HCT116 (cell line): ENCODE results near the gene COL7A1. TPM values are rescaled to one million over a fixed set of nuclear protein-coding genes. Genes with fewer than 3 reads are reported as not detected.

ENCODE experiments used
- ATAC-seq: fragments of 200-7000 bp; cut with Tn5 transposase; 2 replicates; pipeline ENCODE4 v1.9.1; 2020; ENCODE audit warnings: mild to moderate bottlenecking, moderate library complexity
- BruUV-seq: library from RNA; stranded (reverse); fragments of 400-500 nt; replicated peaks from 2 replicates; lab custom pipeline; 2021; lab: Mats Ljungman, UMichigan
- CTCF ChIA-PET: fragments of 300-600 bp; sonication (Branson Sonifier 250); formaldehyde crosslinking; loops from one replicate; lab custom pipeline; 2021; ENCODE audit warnings: antibody characterized with exemption; lab: Charles Lee
- POLR2A ChIA-PET: fragments of 300-600, 350-600 bp; sonication (Branson Sonifier 250); formaldehyde crosslinking; loops from one replicate; lab custom pipeline; 2021; ENCODE audit warnings: antibody characterized with exemption; lab: Charles Lee
- RAD21 ChIA-PET, 2 experiments: fragments of 300-600 bp; sonication (Branson Sonifier 250); formaldehyde crosslinking; loops; one replicate each; lab custom pipeline; 2023; ENCODE audit warnings: low total read pairs in 2 of 2; ENCODE audit not compliant: uncharacterized antibody in 2 of 2, unreplicated experiment in 2 of 2, low non-redundant PET in 1 of 2; lab: Charles Lee
- DNase-seq: peaks from one replicate; pipeline ENCODE4 v3.0.0-alpha.2; 2010; ENCODE audit warnings: low read depth, low spot score
- H2AFZ ChIP-seq: fragments of 200-600 bp; shearing (Covaris generic), sonication (generic); 2 replicates; pipeline ENCODE4 v1.6.1; 2017; ENCODE audit warnings: low read depth, mixed run types, mixed read lengths, antibody characterized with exemption, low read length; ENCODE audit not compliant: poor library complexity, severe bottlenecking
- H3K27ac ChIP-seq: 2 replicates; pipeline ENCODE4 v1.5.1; 2012; ENCODE audit warnings: low read depth, low read length
- H3K27me3 ChIP-seq: fragments of 200-600 bp; sonication (generic); 2 replicates; pipeline ENCODE4 v1.6.1; 2016; ENCODE audit warnings: mixed run types, low read length, mixed read lengths; ENCODE audit not compliant: insufficient read depth
- H3K36me3 ChIP-seq, 2 experiments: fragments of 200-500 bp in 1 of 2; fragments of 200-600 bp in 1 of 2; sonication (Bioruptor generic) in 1 of 2; sonication (generic) in 1 of 2; 2 replicates each; pipeline versions ENCODE4 v1.5.1 to v1.6.1; 2014 to 2016; ENCODE audit warnings: low read length in 2 of 2, inconsistent platforms in 1 of 2, mixed read lengths in 1 of 2, mixed run types in 1 of 2; ENCODE audit not compliant: insufficient read depth in 2 of 2, control insufficient read depth in 1 of 2
- H3K4me1 ChIP-seq, 2 experiments: fragments of 200-600 bp in 1 of 2; sonication (generic) in 1 of 2; 2 replicates each; pipeline versions ENCODE4 v1.5.1 to v1.6.1; 2012 to 2017; ENCODE audit warnings: low read length in 2 of 2, inconsistent platforms in 1 of 2, mild to moderate bottlenecking in 1 of 2, mixed read lengths in 1 of 2, mixed run types in 1 of 2, moderate library complexity in 1 of 2; ENCODE audit not compliant: insufficient read depth in 2 of 2, control insufficient read depth in 1 of 2
- H3K4me2 ChIP-seq: fragments of 200-600 bp; sonication (generic); 2 replicates; pipeline ENCODE4 v1.6.1; 2017; ENCODE audit warnings: mixed run types, low read length, mixed read lengths
- H3K4me3 ChIP-seq, 2 experiments: fragments of 200-600 bp in 1 of 2; sonication (generic) in 1 of 2; replicated peaks in 1 of 2; 2 replicates each; pipeline ENCODE4 v1.5.1; 2011 to 2016; ENCODE audit warnings: low read length in 2 of 2, control low read depth in 1 of 2, low read depth in 1 of 2, mild to moderate bottlenecking in 1 of 2, mixed read lengths in 1 of 2, mixed run types in 1 of 2
- H3K79me2 ChIP-seq: fragments of 200-600 bp; sonication (generic); 2 replicates; pipeline ENCODE4 v1.6.1; 2017; ENCODE audit warnings: mild to moderate bottlenecking, mixed run types, low read length, moderate library complexity, mixed read lengths; ENCODE audit not compliant: insufficient read depth
- H3K9ac ChIP-seq: fragments of 200-600 bp; sonication (generic); 2 replicates; pipeline ENCODE4 v1.6.1; 2016; ENCODE audit warnings: low read length, mixed read lengths
- H3K9me2 ChIP-seq: fragments of 200-600 bp; sonication (generic), shearing (Covaris generic); 2 replicates; pipeline ENCODE4 v1.6.1; 2017; ENCODE audit warnings: mixed run types, mild to moderate bottlenecking, moderate library complexity; ENCODE audit not compliant: insufficient read depth
- H3K9me3 ChIP-seq, 2 experiments: fragments of 200-500 bp in 1 of 2; fragments of 200-600 bp in 1 of 2; sonication (Bioruptor generic) in 1 of 2; sonication (generic) in 1 of 2; 2 replicates each; pipeline ENCODE4 v1.6.1; 2014 to 2017; ENCODE audit warnings: low read length in 2 of 2, mixed read lengths in 2 of 2, inconsistent platforms in 1 of 2, low read depth in 1 of 2, mild to moderate bottlenecking in 1 of 2, mixed run types in 1 of 2, moderate library complexity in 1 of 2; ENCODE audit not compliant: control insufficient read depth in 1 of 2, insufficient read depth in 1 of 2
- H4K20me1 ChIP-seq: fragments of 200-600 bp; sonication (generic), shearing (Covaris generic); 2 replicates; pipeline ENCODE4 v1.6.1; 2017; ENCODE audit warnings: mixed run types, mild to moderate bottlenecking, moderate library complexity; ENCODE audit not compliant: insufficient read depth
- ATF3 ChIP-seq: IDR thresholded peaks from 2 replicates; pipeline ENCODE4 v1.6.1; 2012
- CBX3 ChIP-seq: IDR thresholded peaks from 2 replicates; pipeline ENCODE4 v1.6.1; 2012; ENCODE audit warnings: low read depth
- CEBPB ChIP-seq: IDR thresholded peaks from 2 replicates; pipeline ENCODE4 v1.6.1; 2012; ENCODE audit warnings: low read depth
- CTCF ChIP-seq, 3 experiments: fragments of 200-600 bp in 1 of 3; sonication (generic) in 1 of 3; IDR thresholded peaks in 2 of 3; conservative IDR thresholded peaks in 1 of 3; 2 replicates each; pipeline ENCODE4 v1.5.1; 2012 to 2017; ENCODE audit warnings: low read depth in 2 of 3, low read length in 2 of 3, antibody characterized with exemption in 1 of 3, borderline replicate concordance in 1 of 3, control low read depth in 1 of 3, mild to moderate bottlenecking in 1 of 3, mixed read lengths in 1 of 3, mixed run types in 1 of 3, moderate library complexity in 1 of 3; ENCODE audit not compliant: insufficient read depth in 1 of 3
- EGR1 ChIP-seq: IDR thresholded peaks from 2 replicates; pipeline ENCODE4 v1.6.1; 2012; ENCODE audit warnings: low read depth
- ELF1 ChIP-seq: IDR thresholded peaks from 2 replicates; pipeline ENCODE4 v1.6.1; 2012; ENCODE audit warnings: low read depth, borderline replicate concordance
- EZH2 ChIP-seq: fragments of 200-600 bp; sonication (generic); IDR thresholded peaks from 2 replicates; pipeline ENCODE4 v1.6.1; 2017; ENCODE audit warnings: antibody characterized with exemption, mixed run types
- EZH2phosphoT487 ChIP-seq: fragments of 200-600 bp; IDR thresholded peaks from 2 replicates; pipeline ENCODE4 v1.6.1; 2018; ENCODE audit warnings: antibody characterized with exemption, borderline replicate concordance
- JUND ChIP-seq: IDR thresholded peaks from 2 replicates; pipeline ENCODE4 v1.6.1; 2012
- MAX ChIP-seq: IDR thresholded peaks from 2 replicates; pipeline ENCODE4 v1.6.1; 2012
- POLR2A ChIP-seq: IDR thresholded peaks from 2 replicates; pipeline ENCODE4 v1.7.0; 2011; ENCODE audit warnings: borderline replicate concordance; ENCODE audit not compliant: insufficient read depth, insufficient read length; ENCODE audit errors: extremely low read depth
- REST ChIP-seq: IDR thresholded peaks from 2 replicates; pipeline ENCODE4 v1.6.1; 2012; ENCODE audit warnings: low read depth
- SIN3A ChIP-seq: IDR thresholded peaks from 2 replicates; pipeline ENCODE4 v1.6.1; 2012; ENCODE audit warnings: low read depth
- SRF ChIP-seq: IDR thresholded peaks from 2 replicates; pipeline ENCODE4 v1.6.1; 2012; ENCODE audit warnings: low read depth
- TCF7L2 ChIP-seq: IDR thresholded peaks from 2 replicates; pipeline ENCODE4 v1.7.0; 2011; ENCODE audit warnings: borderline replicate concordance, inconsistent platforms; ENCODE audit not compliant: insufficient read depth, insufficient read length; ENCODE audit errors: extremely low read depth
- YY1 ChIP-seq: IDR thresholded peaks from 2 replicates; pipeline ENCODE4 v1.6.1; 2011; ENCODE audit warnings: low read length, low read depth, moderate library complexity, mild to moderate bottlenecking; ENCODE audit not compliant: insufficient replicate concordance; ENCODE audit errors: extremely low read depth
- ZBTB33 ChIP-seq: IDR thresholded peaks from 2 replicates; pipeline ENCODE4 v1.6.1; 2011; ENCODE audit warnings: mild to moderate bottlenecking, low read length, moderate library complexity; ENCODE audit not compliant: insufficient replicate concordance; ENCODE audit errors: extremely low read depth
- ZFX ChIP-seq: fragments of 450-650 bp; IDR thresholded peaks from 2 replicates; pipeline ENCODE4 v1.6.1; 2017
- intact Hi-C: fragments of 100-400 bp; cut with micrococcal nuclease; formaldehyde crosslinking; loops from 2 replicates; pipeline ENCODE4 v1.10.0; 2022
- total RNA-seq: library from RNA; stranded (reverse); gene quantifications from one replicate; pipeline ENCODE4 v1.2.1, GENCODE V29; 2021; ENCODE audit not compliant: unreplicated experiment

COL7A1 gene
- total RNA-seq, 1 experiment from 2014 or later = 11.4 TPM

GRCh38 chr3:48535578-48535977 is 59.6 kb downstream of the COL7A1 start:
- H3K4me3 ChIP-seq = no peak overlapping the region
- peaks cover 4 to 27% of the 10 kb centered on the region in 2 experiments; a peak in 3 of 4 replicates for H3K36me3 ChIP-seq
- ATAC-seq = no peak
- POLR2A ChIA-PET = no interaction called here
- H3K9me2 ChIP-seq = no peaks in the 10 kb centered on the region
- H3K27ac ChIP-seq = no peak overlapping the region
- no peaks in the 10 kb centered on the region for H3K79me2 ChIP-seq
- CTCF ChIA-PET = no interaction called here
- TF ChIP-seq JUND = no peak
- TF ChIP-seq POLR2A = no peak
- TF ChIP-seq ELF1 = no peak
- no peak for TF ChIP-seq YY1
- TF ChIP-seq ATF3 = no peak
- no peak for TF ChIP-seq EZH2phosphoT487
- TF ChIP-seq ZBTB33 = no peak
- no peak for TF ChIP-seq MAX
- TF ChIP-seq EGR1 = no peak
- TF ChIP-seq ZFX = no peak
- TF ChIP-seq TCF7L2 = no peak
- TF ChIP-seq CBX3 = no peak
- TF ChIP-seq EZH2 = no peak
- no peak for TF ChIP-seq SIN3A
- TF ChIP-seq SRF = no peak
- no peak for TF ChIP-seq CEBPB
- no peak for TF ChIP-seq REST
- TF ChIP-seq CTCF (IDR thresholded peaks at IDR 0.05 in 2 of 3, conservative IDR thresholded peaks at IDR 0.05 in 1 of 3; ENCODE audit: borderline replicate concordance in 1 of 3, insufficient read depth in 1 of 3, low read depth in 2 of 3, low read length in 2 of 3) = no peak
- TF ChIP-seq, all 23 proteins: peak for 0
- Histone ChIP-seq H4K20me1 (no peaks in the 10 kb centered on the region), H3K27me3 (no peaks in the 10 kb centered on the region), H3K4me2 (no peak overlapping the region), H3K9ac (no peak overlapping the region), H3K9me3 (no peaks in the 10 kb centered on the region), H2AFZ (no peak overlapping the region), H3K4me1 (no peaks in the 10 kb centered on the region)
- no TSS peak for BruUV-seq
- RAD21 ChIA-PET = no interaction called here
- intact Hi-C loops = no loop called here
- DNase-seq = no peak
